Measurements from ENCODE around the gene SH3RF2.

SH3RF2 gene

GRCh38 chr5:145979270-145980223, 43.2 kb downstream of the SH3RF2 start:
- DNase-seq (ENCODE audit: low read depth, low spot score), result no peak
- H3K27ac ChIP-seq, result no peak overlapping the region

GRCh38 chr5:145980259-145980658, 43.9 kb downstream of the SH3RF2 start:
- Histone ChIP-seq H3K36me3 (ENCODE audit: insufficient read depth, low read length) (no peaks in the 10 kb centered on the region), H3K9ac (ENCODE audit: insufficient read length) (no peak overlapping the region), H3K9me3 (ENCODE audit: low read depth, low read length) (no peaks in the 10 kb centered on the region), H3K27ac (no peak overlapping the region), H3K4me3 (no peak overlapping the region)
- no peak for DNase-seq (ENCODE audit: low read depth, low spot score)
- TF ChIP-seq EZH2 (IDR thresholded peaks at IDR 0.05), result no peak
- TF ChIP-seq POLR2AphosphoS5 (IDR thresholded peaks at IDR 0.05; ENCODE audit: borderline replicate concordance, low read depth, low read length), result no peak
- no peak for TF ChIP-seq FOXP2 (optimal IDR thresholded peaks at IDR 0.05; ENCODE audit: control extremely low read depth, extremely low read length, insufficient read depth)

More at GRCh38 chr5:145979270-145980223, 43.2 kb downstream of the SH3RF2 start:
- TF ChIP-seq POLR2AphosphoS5 (IDR thresholded peaks at IDR 0.05; ENCODE audit: borderline replicate concordance, low read depth, low read length), result no peak
- no peak for TF ChIP-seq EZH2 (IDR thresholded peaks at IDR 0.05)
- TF ChIP-seq FOXP2 (optimal IDR thresholded peaks at IDR 0.05; ENCODE audit: control extremely low read depth, extremely low read length, insufficient read depth), result no peak
- Histone ChIP-seq H3K9me3 (ENCODE audit: low read depth, low read length) (no peaks in the 10 kb centered on the region), H3K36me3 (ENCODE audit: insufficient read depth, low read length) (no peaks in the 10 kb centered on the region), H3K9ac (ENCODE audit: insufficient read length) (no peak overlapping the region), H3K4me3 (no peak overlapping the region)

GRCh38 chr5:145980718-145981117, 44.3 kb downstream of the SH3RF2 start:
- no peak for TF ChIP-seq FOXP2 (optimal IDR thresholded peaks at IDR 0.05; ENCODE audit: control extremely low read depth, extremely low read length, insufficient read depth)
- no peak for TF ChIP-seq POLR2AphosphoS5 (IDR thresholded peaks at IDR 0.05; ENCODE audit: borderline replicate concordance, low read depth, low read length)
- TF ChIP-seq EZH2 (IDR thresholded peaks at IDR 0.05), result no peak
- H3K9me3 ChIP-seq (ENCODE audit: low read depth, low read length), result no peaks in the 10 kb centered on the region
- DNase-seq (ENCODE audit: low read depth, low spot score), result no peak
- H3K36me3 ChIP-seq (ENCODE audit: insufficient read depth, low read length), result no peaks in the 10 kb centered on the region
- H3K9ac ChIP-seq (ENCODE audit: insufficient read length), result no peak overlapping the region
- H3K27ac ChIP-seq, result no peak overlapping the region
- H3K4me3 ChIP-seq, result no peak overlapping the region

DNA sequence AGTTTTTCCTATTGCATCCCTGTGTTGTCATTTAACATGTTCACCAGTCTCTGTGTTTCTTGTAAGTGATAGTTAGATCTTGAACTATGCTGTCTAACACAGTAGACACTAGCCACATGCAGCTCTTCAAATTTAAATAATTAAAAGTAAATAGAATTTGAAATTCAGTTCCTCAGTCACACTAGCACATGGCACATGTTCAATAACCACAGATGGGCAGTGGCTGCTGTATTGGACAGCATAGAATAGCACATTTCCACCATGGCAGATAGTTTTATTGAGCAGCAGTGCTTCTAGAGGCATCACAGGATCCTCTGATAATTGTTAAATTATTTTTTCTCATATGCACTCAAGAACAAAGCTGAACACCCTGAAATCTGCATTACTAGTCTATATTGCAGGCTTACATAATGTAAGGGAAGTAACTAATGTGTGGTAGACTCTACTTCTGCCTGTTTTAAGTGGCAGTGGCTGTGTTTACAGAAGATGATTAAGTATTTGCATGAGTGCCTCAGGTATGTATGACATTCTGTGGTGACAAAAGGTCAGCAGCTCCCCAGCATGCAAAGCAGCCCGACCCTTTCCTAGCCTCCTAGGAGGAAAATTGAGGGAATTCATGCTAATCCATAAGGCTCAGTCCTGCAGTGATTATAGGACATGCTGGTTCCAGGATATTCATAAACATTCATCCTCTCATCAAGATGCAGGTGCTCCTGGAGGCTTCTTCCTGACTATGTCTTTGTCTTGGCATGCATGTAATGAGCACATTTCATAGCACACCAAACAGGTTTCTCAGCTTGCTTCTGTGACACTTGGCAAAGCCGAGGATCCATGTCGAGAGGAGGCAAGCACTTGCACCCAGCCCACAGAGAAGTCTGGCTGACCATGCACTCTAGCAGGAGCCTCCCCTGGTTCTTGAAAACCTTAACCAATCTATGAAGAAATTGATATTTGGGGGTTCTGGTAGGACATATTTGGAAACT, 45.5 kb downstream of the SH3RF2 start:
- Histone ChIP-seq H3K27ac (no peak overlapping the region), H3K9me3 (ENCODE audit: low read depth, low read length) (no peaks in the 10 kb centered on the region), H3K9ac (ENCODE audit: insufficient read length) (no peak overlapping the region), H3K36me3 (ENCODE audit: insufficient read depth, low read length) (no peaks in the 10 kb centered on the region), H3K4me3 (no peak overlapping the region)
- DNase-seq (ENCODE audit: low read depth, low spot score), result no peak
- no peak for TF ChIP-seq FOXP2 (optimal IDR thresholded peaks at IDR 0.05; ENCODE audit: control extremely low read depth, extremely low read length, insufficient read depth)
- no peak for TF ChIP-seq EZH2 (IDR thresholded peaks at IDR 0.05)
- TF ChIP-seq POLR2AphosphoS5 (IDR thresholded peaks at IDR 0.05; ENCODE audit: borderline replicate concordance, low read depth, low read length), result no peak

DNA sequence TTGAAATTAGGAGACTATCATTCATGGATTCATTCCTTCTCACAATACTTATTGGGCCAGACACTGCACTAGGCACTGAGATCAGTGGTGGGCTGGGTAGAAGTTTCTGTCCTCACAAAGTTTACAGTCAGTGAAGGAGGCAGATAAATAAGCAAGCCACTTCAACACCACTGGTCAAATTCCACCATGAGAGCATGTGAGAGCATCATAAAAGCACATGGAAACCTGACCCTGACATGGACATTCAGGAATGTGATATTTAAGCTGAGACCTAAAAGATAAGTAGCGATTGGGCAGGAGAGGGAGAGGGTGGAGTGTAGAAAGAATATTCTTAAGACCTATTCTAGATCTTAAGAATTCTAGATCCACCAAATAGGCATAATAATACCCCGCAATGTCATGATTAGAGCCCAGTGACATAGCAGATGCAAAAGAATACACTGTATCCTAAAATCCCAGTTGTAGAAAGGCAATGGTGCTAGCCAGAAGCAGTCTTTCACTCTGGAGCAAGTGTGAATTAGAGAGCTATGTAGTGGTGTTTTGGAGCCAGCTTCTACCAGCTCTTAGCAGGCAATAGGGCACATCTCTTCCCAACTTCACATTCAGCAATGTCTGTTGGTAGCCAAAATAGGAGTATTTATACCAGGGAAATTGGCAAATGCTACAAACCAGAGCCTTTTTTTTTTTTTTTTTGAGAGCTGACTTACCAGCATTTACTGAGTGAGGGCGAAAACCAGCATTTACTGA, 46.4 kb downstream of the SH3RF2 start:
- Histone ChIP-seq H3K9me3 (ENCODE audit: low read depth, low read length) (no peaks in the 10 kb centered on the region), H3K36me3 (ENCODE audit: insufficient read depth, low read length) (no peaks in the 10 kb centered on the region), H3K9ac (ENCODE audit: insufficient read length) (no peak overlapping the region), H3K27ac (no peak overlapping the region), H3K4me3 (no peak overlapping the region)
- DNase-seq (ENCODE audit: low read depth, low spot score), result no peak
- TF ChIP-seq EZH2 (IDR thresholded peaks at IDR 0.05) (no peak), POLR2AphosphoS5 (IDR thresholded peaks at IDR 0.05; ENCODE audit: borderline replicate concordance, low read depth, low read length) (no peak), FOXP2 (optimal IDR thresholded peaks at IDR 0.05; ENCODE audit: control extremely low read depth, extremely low read length, insufficient read depth) (no peak)

DNA sequence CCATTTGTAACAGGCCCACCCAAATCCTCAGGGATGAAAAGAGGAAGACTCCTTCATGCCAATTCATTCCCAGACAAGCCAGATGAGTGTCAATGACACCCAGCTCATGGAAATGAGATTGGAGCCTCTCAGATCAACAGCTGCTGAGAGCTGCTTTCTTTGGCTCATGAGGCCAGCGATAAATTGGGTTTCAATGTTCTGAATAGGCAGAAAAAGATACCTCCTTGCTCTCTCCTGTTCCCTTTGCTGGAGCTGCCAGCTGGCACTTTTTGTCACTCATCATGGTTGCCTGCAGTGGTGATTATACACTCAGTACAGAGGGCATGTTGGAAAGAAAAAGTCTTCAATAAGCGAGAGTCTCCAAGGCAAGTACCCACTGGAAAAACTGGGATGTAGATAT, 47.1 kb downstream of the SH3RF2 start:
- H3K4me3 ChIP-seq, result no peak overlapping the region
- TF ChIP-seq FOXP2 (optimal IDR thresholded peaks at IDR 0.05; ENCODE audit: control extremely low read depth, extremely low read length, insufficient read depth), result no peak
- TF ChIP-seq POLR2AphosphoS5 (IDR thresholded peaks at IDR 0.05; ENCODE audit: borderline replicate concordance, low read depth, low read length), result no peak
- TF ChIP-seq EZH2 (IDR thresholded peaks at IDR 0.05), result no peak
- H3K9me3 ChIP-seq (ENCODE audit: low read depth, low read length), result no peaks in the 10 kb centered on the region
- no peaks in the 10 kb centered on the region for H3K36me3 ChIP-seq (ENCODE audit: insufficient read depth, low read length)
- H3K9ac ChIP-seq (ENCODE audit: insufficient read length), result no peak overlapping the region
- no peak overlapping the region for H3K27ac ChIP-seq
- DNase-seq (ENCODE audit: low read depth, low spot score), result no peak

DNA sequence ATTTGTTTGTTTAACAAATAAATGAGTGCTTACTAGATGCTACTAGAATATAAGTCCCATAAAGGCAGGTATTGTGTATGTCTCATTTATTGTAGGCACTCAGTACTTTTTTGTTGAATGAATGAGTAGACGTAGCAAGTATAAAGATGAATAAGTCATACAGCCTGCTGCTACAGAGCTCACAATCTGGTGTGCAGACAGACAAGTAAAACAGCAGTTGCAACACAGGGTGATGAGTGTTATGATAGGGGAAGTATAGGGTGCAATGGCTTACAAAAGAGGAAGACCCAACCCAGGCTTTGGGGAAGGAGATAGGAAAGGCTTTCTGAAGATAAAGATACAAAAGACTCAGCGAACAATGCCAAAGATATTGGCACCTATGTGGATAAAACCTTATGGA, 47.7 kb downstream of the SH3RF2 start:
- Histone ChIP-seq H3K27ac (no peak overlapping the region), H3K4me3 (no peak overlapping the region), H3K9ac (ENCODE audit: insufficient read length) (no peak overlapping the region), H3K36me3 (ENCODE audit: insufficient read depth, low read length) (no peaks in the 10 kb centered on the region), H3K9me3 (ENCODE audit: low read depth, low read length) (no peaks in the 10 kb centered on the region)
- TF ChIP-seq EZH2 (IDR thresholded peaks at IDR 0.05), result no peak
- no peak for TF ChIP-seq POLR2AphosphoS5 (IDR thresholded peaks at IDR 0.05; ENCODE audit: borderline replicate concordance, low read depth, low read length)
- TF ChIP-seq FOXP2 (optimal IDR thresholded peaks at IDR 0.05; ENCODE audit: control extremely low read depth, extremely low read length, insufficient read depth), result no peak
- DNase-seq (ENCODE audit: low read depth, low spot score), result no peak
